B cell (primary cell): Measurements from ENCODE around the gene TCP11L2.

Experiments
- CTCF ChIP-seq: fragments of 200-600 bp; IDR thresholded peaks from one replicate; pipeline ENCODE4 v1.8.0; 2022; ENCODE audit warnings: antibody characterized with exemption, mild to moderate bottlenecking
- EZH2 ChIP-seq: IDR thresholded peaks from 2 replicates; pipeline ENCODE4 v1.6.1; 2012; ENCODE audit warnings: borderline replicate concordance, low read depth, mild to moderate bottlenecking, moderate library complexity, low read length; ENCODE audit not compliant: insufficient read depth, poor library complexity, severe bottlenecking

- TF ChIP-seq CTCF = no peak
- no peak for TF ChIP-seq EZH2
Measured at GRCh38 chr12:106310687-106311086, 8.2 kb downstream of the TCP11L2 start.
